PC-3 (cell line): ENCODE data around the gene BLTP3B.

Experiments used
- CTCF ChIP-seq: fragments of 300-600 bp; sonication (generic); conservative IDR thresholded peaks from 2 replicates; pipeline ENCODE4 v1.5.1; 2017; ENCODE audit warnings: antibody characterized with exemption, low read depth, mild to moderate bottlenecking, low read length
- EZH2 ChIP-seq: fragments of 300-600 bp; sonication (generic); IDR thresholded peaks from one replicate; pipeline ENCODE4 v1.6.1; 2017; ENCODE audit warnings: antibody characterized with exemption, mild to moderate bottlenecking, low read length; ENCODE audit not compliant: unreplicated experiment
- EZH2phosphoT487 ChIP-seq: fragments of 300-600 bp; sonication (generic); IDR thresholded peaks from 2 replicates; pipeline ENCODE4 v1.6.1; 2018; ENCODE audit warnings: mild to moderate bottlenecking, antibody characterized with exemption, low read length, borderline replicate concordance

GRCh38 chr12:100184549-100185145 is 42.0 kb upstream of the BLTP3B start:
- TF ChIP-seq CTCF (no peak), EZH2 (no peak), EZH2phosphoT487 (no peak)
